Prostate gland (tissue), 2 donors: ENCODE results near the gene RIC8A.

Experiments used
- CTCF ChIP-seq, 4 experiments: fragments of 200-600 bp in 2 of 4; fragments of 450-650 bp in 2 of 4; sonication (generic) in 2 of 4; IDR thresholded peaks; 1 replicate in 3 of 4; 2 replicates in 1 of 4; pipeline ENCODE4 v1.5.1; 2016 to 2019; ENCODE audit warnings: antibody characterized with exemption in 4 of 4, mild to moderate bottlenecking in 2 of 4, moderate library complexity in 2 of 4
- POLR2A ChIP-seq: fragments of 450-650 bp; IDR thresholded peaks from one replicate; pipeline ENCODE4 v1.6.1; 2016; ENCODE audit warnings: antibody characterized with exemption, mild to moderate bottlenecking
- POLR2AphosphoS5 ChIP-seq: sonication (generic); formaldehyde crosslinking; IDR thresholded peaks from one replicate; pipeline ENCODE4 v1.6.1; 2017; ENCODE audit warnings: antibody characterized with exemption

- TF ChIP-seq CTCF (IDR thresholded peaks at IDR 0.05): no peak
- TF ChIP-seq POLR2AphosphoS5: no peak
- TF ChIP-seq POLR2A: no peak
Observed at GRCh38 chr11:200224-201003, 7.1 kb upstream of the RIC8A start.
